DMS153 treated with DMSO at 0.1 percent for 48 hours (cell line): ENCODE measurements around the gene DUSP7.
"Not testable (repeated sequence)": the region's sequence is repeated elsewhere in the genome, so short reads cannot be mapped to it uniquely, and the experiment has no call there.

Experiments used
- DNase-seq: peaks from one replicate; lab custom pipeline; 2025; ENCODE audit not compliant: unreplicated experiment; lab: John Stamatoyannopoulos, UW

DUSP7 gene

GRCh38 chr3:52050571-52050970, 5.8 kb downstream of the DUSP7 start:
- no peak for DNase-seq

- DNase-seq: no peak
Observed at GRCh38 chr3:52049503-52049902, 6.9 kb downstream of the DUSP7 start.

- no peak for DNase-seq
Observed at GRCh38 chr3:52047295-52047960, 8.9 kb downstream of the DUSP7 start.

- no peak for DNase-seq
Observed at GRCh38 chr3:52046902-52047239, 9.5 kb downstream of the DUSP7 start.

- no peak for DNase-seq
Observed at GRCh38 chr3:52046186-52046901, 10.0 kb downstream of the DUSP7 start.

- DNase-seq: no peak
Observed at GRCh38 chr3:52044869-52045619, 11.3 kb downstream of the DUSP7 start.

- no peak for DNase-seq
Observed at GRCh38 chr3:52043750-52044149, 12.6 kb downstream of the DUSP7 start.

- DNase-seq: not testable (repeated sequence)
Observed at GRCh38 chr3:52043039-52043438, 13.3 kb downstream of the DUSP7 start.

- DNase-seq: no peak
Observed at GRCh38 chr3:52041118-52041731, 15.1 kb downstream of the DUSP7 start.

- no peak for DNase-seq
Observed at GRCh38 chr3:52040600-52040999, 15.8 kb downstream of the DUSP7 start.

GRCh38 chr3:52039846-52040245, 16.5 kb downstream of the DUSP7 start:
- no peak for DNase-seq

GRCh38 chr3:52039426-52039825, 16.9 kb downstream of the DUSP7 start:
- no peak for DNase-seq

GRCh38 chr3:52038227-52038626, 18.1 kb downstream of the DUSP7 start:
- DNase-seq: no peak

GRCh38 chr3:52037291-52037690, 19.1 kb downstream of the DUSP7 start:
- DNase-seq: no peak

- DNase-seq: no peak
Observed at GRCh38 chr3:52036829-52037228, 19.5 kb downstream of the DUSP7 start.

- DNase-seq: no peak
Observed at GRCh38 chr3:52036222-52036694, 20.1 kb downstream of the DUSP7 start.

- DNase-seq: no peak
Observed at GRCh38 chr3:52034651-52035050, 21.7 kb downstream of the DUSP7 start.

- no peak for DNase-seq
Observed at GRCh38 chr3:52034212-52034611, 22.2 kb downstream of the DUSP7 start.

- not testable (repeated sequence) for DNase-seq
Observed at GRCh38 chr3:52033748-52034147, 22.6 kb downstream of the DUSP7 start.

- DNase-seq: no peak
Observed at GRCh38 chr3:52032702-52033408, 23.5 kb downstream of the DUSP7 start.

- no peak for DNase-seq
Observed at GRCh38 chr3:52031896-52032295, 24.5 kb downstream of the DUSP7 start.
